ENCODE measurements around the gene SCGB1A1.

Gene SCGB1A1

DNA sequence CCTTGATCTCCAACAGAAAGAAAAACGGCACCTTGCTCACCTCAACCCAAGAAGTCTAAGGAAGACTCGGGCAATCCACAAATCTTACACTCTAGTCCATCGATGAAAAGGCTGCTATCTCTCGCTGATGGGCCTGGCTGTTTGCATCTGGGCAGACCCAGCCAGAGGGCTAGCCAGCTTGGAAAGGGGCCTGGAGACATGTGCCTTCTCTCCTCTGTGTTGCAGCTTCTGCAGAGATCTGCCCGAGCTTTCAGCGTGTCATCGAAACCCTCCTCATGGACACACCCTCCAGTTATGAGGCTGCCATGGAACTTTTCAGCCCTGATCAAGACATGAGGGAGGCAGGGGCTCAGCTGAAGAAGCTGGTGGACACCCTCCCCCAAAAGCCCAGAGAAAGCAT is 3.2 kb downstream of the SCGB1A1 start:
- no peak for DNase-seq (ENCODE audit: low read depth in 3 of 3)

DNA sequence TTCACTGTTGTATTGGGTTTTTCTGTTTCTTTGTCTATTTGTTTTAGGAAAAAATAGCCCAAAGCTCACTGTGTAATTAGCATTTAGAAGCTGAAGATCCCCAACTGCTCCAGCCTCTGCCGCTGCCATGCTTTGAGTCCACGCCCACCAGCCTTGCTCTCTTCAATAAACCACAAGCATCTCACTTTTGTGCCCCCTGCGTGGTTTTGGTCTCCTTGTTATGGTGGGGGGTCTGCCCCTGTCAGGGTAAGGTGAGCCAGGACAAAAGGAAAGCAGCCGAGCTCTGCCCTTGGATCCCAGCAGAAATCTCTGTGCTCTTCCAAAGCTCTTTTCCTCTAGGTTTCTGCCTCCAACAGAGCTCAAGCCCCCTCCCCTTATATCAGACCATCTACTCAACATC is 4.2 kb downstream of the SCGB1A1 start:
- DNase-seq (ENCODE audit: low read depth in 3 of 3): no peak

DNA sequence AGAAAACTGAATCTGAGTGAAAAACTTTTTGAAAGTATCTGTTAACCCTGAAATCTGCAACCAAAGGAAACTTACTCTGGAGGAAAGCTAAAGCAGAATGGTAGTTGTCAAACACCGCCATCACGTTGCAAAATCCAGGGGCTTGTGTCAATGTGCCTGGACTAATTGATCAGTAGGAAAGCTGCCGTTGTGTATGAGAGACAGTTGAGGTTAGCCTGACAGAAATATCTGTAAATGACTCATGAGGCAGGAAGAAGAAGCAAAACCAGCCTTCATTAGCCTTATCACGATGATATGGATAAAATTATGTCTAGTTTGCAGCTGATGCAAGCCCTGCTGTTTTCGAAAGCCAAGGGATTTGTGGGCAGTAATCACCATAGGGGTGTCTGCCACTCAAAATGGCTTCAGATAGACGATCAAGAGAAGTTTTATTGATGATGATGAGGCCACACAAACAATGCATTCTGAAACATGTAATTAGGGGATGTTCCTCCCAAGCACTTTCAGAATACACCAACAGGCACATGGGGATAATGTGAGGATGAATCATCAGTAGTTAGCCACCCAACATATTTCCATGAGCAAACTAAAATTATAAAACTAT is 8.9 kb downstream of the SCGB1A1 start:
- peak in 1 of 3 experiments; percentile 9 for DNase-seq (ENCODE audit: low read depth in 3 of 3)

DNA sequence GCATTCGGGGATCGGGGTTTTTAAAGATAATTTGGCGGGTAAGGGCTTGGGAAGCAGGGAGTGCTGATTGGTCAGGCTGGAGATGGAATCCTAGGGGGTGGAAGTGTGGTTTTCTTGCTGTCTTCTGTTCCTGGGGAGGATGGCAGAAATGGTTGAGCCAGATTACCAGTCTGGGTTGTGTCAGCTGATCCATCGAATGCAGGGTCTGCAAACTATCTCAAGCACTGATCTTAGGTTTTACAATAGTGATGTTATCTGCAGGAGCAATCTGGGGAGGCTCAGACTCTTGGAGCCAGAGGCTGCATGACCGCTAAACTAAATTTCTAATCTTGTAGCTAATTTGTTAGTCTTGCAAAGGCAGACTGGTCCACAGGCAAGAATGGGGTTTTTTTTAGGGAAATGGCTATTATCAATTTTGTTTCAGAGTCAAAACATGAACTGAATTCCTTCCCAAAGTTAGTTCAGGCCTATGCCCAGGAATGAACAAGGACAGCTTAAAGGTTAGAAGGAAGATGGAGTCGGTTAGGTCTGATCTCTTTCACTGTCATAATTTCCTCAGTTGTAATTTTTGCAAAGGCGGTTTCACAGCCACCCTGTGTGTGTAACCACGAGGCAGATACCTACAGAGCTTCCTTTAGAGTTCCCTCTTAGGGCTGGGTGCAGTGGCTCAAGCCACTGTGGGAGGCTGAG is 10.2 kb downstream of the SCGB1A1 start:
- no peak for DNase-seq (ENCODE audit: low read depth in 3 of 3)

DNA sequence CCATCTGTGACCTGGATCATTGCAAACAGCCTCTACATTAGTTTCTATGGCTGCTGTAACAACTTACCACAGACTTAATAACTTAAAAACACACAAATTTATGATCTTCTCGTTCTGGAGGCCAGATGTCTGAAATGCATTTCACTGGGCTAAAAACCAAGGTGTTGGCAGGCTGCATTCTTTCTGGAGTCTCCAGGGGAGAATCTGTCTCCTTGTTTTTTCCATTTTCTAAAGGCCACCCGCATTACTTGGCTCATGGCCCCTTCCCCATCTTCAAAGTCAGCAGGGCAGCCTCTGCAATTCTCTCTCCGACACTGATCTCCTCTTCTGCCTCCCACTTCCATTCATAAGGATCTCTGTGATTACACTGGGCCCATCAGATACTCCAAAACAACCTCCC is 11.6 kb downstream of the SCGB1A1 start:
- DNase-seq (ENCODE audit: low read depth in 3 of 3): no peak

DNA sequence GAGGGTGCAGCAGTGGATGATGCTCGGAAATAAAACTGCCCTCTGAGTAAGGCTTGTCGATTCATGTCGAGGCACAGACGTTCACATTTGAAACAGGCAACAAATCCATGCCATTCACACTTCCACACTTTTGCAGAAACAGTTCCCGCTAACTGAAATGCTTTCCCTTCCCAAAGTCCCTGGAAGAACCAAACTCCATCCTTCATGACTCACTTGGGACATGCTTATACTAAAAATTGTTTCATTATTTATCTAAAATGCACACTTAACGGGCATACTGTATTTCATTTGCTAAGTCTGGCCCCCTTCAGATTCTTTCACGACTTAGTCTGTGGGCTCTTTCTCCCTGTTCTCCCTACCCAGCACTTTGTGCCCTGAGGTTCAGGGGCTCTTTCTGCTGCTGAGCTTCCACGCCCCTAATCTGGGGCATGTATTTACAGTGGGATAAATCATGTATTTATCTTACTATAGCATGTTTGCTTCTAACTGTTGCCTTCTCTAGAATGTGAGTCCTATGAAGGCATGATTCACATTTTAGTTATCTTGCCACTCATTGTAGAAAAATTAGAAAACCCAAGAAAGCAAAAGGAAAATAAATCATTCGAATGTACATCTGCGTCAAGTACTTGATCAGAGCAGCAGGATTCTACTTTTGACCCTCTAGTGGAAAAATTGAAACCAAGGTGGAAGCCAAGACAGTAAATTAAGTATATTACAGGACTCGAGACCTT is 12.5 kb downstream of the SCGB1A1 start:
- DNase-seq (ENCODE audit: low read depth in 3 of 3): no peak

DNA sequence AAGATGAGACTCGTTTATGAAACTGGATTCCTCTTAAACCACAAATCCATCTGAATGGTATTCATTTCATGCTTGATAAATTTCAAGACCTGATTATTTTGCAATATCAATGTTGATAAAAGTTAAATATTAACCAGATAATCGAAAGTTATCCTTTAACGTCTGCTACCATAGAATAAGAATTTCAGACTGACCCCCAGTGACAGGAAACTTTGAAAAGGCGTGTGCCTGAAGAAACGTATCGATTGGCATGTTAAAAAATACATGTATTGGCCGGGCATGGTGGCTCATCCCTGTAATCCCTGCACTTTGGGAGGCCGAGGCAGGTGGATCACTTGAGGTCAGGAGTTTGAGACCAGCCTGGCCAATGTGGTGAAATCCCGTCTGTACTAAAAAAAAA is 13.9 kb downstream of the SCGB1A1 start:
- DNase-seq (ENCODE audit: low read depth in 3 of 3): no peak

DNA sequence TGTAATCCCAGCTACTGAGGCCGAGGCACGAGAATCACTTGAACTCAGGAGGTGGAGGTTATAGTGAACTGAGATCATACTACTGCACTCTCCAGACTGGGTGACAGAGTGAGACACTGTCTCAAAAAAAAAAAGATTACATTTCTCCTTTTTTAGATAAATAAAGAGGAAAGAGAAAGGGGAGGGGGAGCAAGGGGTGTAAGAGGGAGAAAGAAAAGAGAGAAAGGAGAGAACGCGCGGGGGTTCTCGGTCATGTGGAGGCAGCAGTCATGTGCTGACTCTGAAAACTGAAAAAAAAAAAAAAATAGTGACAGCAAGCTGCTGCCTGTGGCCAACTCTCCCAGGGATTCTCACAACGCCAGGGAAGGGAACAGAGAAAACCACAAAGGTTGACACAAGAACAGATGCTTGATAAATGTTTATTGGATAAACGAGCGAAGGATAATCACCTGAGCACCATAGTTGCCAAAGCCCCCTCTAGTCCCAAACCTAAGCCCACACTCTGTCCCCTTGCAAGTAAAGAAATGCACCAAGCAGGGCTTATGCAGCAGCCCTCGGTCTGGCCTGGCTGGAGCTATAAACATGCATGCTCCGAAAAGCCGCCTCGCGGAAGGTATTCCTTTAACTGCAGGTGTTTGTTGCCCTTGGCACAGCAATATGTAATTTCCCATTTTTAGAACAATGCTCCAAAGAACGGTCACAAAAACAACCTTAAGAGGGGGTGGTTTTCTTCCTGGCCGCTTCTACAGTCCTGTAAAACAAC is 14.5 kb downstream of the SCGB1A1 start:
- no peak for DNase-seq (ENCODE audit: low read depth in 3 of 3)

DNA sequence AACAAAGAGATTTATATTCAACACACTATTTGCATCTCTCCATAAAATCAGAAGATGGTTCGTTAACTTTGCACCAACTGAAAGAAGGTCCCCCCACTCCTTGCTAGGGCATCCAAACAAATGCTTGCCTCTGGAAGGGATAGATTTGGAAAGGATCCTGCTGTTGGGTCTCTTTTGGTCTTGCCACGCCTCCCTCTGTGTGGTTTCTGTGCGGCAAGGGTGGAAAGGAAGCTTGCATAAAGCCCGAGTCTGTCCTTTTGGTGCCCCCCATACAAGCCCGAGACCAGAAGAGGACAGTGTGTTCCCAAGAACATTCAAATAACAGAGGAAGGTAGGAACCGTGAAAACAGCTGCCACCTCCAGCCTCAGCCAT is 15.1 kb downstream of the SCGB1A1 start:
- no peak for DNase-seq (ENCODE audit: low read depth in 3 of 3)

DNA sequence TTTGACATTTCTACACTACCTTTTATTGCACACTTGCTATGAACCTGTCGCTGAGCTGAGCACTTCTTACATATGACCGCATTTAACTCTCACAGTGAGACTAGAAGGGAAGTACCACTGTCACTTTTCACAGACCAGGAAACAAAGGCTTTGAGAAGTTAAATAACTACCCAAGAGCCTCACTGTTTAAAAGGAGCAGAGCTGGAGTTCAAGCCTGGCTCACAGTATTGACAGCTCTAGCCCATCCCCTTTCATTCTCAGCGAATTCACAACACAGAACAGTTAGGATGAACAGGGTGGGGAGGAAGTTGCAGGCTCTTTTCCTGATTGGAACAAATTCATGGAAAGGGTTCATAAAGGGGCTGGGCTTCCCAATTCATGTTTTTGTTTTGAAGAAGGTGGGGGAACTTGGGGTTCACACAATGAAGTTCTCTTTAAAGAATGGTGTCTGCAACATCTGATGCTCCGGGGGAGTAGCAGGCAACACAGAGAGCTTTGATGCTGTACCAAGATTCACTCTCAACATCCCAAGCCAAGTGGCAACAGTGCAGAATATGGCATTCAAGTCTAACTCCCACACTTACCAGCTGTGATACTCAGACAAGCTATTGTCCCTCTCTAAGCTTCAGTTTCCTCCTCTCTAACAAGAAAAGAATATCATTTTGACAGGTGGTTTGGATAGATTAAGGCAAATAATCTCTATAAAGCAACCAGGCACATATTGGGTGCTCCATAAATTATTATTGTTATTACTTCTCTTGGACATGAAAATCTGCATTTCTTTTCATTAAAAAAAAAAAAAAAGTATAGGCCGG is 17.2 kb downstream of the SCGB1A1 start:
- no peak for DNase-seq (ENCODE audit: low read depth in 3 of 3)

DNA sequence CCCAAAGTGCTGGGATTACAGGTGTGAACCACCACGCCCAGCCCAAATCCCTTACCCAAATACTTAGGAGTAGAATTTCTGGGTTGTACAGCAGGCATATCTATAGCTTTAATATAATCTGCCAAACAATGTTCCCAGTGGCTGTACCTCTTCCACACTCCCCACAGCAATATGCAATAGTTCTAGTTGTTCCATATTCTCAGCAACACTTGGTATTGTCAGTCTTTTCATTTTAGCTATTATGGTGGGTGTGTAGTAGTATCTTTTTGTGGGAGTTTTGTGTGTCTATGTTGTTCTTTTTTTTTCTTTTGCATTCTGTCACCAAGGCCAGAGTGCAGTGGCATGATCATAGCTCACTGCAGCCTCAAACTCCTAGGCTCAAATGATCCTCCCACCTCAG is 18.8 kb downstream of the SCGB1A1 start:
- no peak for DNase-seq (ENCODE audit: low read depth in 3 of 3)

DNA sequence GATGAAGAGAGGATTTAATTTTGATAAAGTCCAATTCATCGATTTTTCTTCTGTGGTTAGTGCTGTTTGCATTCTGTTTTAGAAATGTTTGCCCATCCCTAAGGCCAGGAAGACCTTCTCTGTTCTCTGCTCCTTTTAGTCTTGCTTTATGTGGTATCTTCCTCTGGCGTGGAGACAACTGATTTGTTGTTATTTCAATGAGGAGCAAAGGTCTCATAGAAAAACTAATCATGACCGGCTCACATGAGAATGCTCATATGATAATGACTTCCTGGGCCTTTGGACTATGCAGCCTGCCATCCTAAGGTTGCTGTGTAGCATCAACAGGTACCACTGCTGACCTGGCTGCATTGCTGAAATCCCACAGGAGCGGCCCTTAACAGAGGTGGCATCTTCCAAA is 19.8 kb downstream of the SCGB1A1 start:
- DNase-seq (ENCODE audit: low read depth in 3 of 3): no peak

DNA sequence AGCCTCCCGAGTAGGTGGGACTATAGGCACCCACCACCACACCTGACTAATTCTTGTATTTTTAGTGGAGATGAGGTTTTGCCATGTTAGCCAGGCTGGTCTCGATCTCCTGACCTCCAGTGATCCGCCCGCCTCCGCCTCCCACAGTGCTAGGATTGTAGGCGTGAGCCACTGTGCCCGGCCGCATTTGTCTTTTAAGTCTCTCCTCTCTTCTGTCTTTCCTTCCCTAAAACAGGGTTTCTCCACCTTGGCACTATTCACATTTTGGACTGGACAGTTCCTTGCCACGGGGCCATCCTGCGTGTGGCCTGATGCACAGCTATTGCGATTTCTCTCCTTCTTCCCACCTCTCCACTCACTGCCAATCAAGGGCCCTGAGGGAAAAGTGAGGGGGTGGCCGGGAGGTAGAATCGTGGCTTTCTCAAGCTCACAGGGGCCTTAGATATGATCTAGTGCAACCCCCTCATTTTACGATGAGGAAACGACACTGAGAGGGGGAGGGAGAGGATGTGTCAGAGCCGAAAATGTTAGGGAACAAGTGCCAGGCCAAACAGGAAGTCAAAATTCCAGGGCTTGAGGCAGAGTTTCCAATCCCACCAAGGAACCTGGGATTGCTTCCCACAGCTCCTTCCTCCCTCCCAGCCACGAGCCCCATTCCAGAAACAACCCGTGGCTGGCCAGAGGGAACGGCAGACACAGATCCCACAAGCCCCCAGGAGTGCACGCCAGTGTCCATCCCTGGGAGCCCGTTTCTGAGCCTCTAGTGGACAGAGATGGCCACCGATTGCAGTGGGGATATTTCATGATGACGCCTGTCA is 21.2 kb downstream of the SCGB1A1 start:
- DNase-seq (ENCODE audit: low read depth in 3 of 3): no peak

DNA sequence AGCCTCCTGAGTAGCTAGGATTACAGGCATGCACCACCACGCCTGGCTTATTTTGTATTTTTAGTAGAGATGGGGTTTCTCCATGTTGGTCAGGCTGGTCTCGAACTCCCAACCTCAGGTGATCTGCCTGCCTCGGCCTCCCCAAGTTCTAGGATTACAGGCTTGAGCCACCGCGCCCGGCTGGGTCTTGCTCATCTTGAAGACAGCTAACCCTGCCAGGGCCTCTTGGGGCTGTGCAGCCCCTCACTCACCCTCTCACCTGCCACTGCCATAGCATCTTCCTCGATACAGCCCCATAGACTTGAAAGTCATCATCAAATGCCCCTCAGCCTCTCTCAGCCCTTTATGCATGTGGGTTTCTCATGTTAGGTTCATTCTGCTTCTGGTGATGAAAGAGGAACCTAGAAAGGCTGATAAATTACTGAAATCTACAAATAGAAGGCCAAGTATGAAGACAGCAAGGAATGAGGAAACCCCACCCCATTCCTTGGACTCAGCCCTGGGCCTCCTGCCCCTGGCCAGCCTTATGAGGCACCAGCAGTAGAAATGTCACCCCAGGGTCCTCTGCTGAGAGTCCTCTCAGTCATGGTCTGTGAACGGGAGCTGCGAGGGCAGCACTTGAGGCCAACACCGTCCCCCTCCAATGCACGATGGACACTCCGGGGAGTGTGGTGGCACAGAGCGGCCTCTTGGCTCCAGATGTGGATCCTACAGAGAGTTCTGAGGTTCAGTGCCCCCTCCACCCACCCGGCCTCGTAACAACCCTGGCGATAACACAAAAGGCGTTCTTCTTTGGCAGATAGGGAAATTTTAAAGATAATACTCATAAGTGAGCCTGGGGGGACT is 24.8 kb downstream of the SCGB1A1 start:
- no peak for DNase-seq (ENCODE audit: low read depth in 3 of 3)

DNA sequence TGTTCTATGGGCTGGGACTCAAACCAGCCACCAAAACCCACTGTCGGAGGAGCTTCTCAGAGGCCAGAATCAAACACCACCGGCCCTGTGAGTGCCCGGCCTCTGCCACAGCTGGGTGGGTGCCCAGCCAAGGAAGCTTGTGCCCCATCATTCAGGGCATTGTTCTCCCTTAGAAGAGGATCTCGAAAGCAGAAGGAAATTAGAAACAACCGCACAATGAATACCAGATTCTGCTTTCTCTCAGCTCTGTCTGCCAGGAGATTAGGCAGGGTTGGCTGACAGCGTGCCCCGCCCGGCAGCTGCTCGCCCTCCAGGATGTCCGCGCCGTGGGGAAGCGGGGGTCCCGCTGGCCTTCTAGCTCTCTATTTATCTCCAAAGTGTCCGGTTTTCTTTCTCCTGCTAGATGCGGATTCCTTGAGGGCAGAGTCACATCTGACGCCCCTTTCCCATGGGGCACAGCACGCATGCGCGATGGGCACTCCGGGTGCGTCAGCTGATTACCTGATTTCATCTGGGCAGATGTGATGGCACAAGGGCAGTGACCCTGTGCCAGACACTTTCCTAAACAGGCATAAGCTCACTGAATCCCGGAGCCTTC is 25.5 kb downstream of the SCGB1A1 start:
- peak in 2 of 3 experiments; percentile 16 to 43 for DNase-seq (ENCODE audit: low read depth in 3 of 3)

DNA sequence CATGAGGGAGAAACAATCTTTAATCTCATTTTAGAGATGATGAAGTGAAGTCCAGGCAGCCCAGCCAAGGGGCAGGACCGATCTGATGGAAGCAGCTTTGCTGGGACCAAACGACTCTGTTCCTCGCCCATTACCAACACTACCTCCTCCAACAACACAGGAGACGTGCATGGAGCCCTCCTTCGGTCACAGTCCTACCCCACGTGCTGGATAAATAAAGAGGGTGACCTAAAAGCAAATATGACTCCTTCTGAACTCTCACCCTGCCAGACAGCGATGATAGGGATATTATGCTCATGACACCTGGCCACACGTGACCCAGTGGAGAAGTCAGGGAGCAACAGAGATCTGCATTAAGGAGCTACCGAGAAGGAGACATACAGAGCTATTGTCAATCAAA is 26.0 kb downstream of the SCGB1A1 start:
- no peak for DNase-seq (ENCODE audit: low read depth in 3 of 3)

DNA sequence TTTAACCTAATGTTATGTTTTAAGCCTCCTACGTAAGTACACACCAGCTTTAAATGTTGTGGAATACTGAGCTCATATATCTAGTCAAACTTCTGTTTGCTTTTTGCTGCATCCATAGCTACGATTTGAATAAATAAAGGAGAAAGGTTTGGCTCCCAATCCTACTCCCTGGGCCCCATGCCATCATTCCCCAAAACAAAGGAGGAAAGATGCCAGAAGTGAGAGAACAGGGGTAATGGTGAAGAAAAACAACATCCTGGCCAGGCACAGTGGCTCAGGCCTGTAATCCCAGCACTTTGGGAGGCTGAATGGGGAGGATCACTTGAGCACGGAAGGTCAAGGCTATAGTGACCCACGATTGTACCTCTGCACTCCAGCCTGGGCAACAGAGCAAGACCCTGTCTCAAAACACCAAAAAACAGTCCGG is 26.5 kb downstream of the SCGB1A1 start:
- DNase-seq (ENCODE audit: low read depth in 3 of 3): no peak

DNA sequence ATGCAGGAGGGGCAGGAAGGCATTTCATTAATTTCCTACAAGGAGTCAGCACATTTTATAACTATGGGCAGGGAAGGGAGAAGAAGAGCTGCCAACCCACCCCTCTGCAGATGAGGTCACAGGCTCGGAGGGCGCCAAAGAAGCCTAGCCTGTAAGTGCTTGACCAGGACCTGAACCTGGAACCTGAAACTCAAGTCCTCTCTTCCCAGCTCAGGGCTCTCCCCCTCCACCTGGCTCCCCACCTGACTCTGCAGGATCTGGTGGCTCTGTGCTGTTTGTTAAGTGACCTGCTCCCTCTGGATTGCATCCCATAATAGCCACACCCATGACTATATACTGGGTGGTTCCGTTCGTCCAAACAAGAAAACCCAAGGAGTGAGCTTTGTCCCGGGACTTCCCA is 27.3 kb downstream of the SCGB1A1 start:
- DNase-seq (ENCODE audit: low read depth in 3 of 3): no peak

DNA sequence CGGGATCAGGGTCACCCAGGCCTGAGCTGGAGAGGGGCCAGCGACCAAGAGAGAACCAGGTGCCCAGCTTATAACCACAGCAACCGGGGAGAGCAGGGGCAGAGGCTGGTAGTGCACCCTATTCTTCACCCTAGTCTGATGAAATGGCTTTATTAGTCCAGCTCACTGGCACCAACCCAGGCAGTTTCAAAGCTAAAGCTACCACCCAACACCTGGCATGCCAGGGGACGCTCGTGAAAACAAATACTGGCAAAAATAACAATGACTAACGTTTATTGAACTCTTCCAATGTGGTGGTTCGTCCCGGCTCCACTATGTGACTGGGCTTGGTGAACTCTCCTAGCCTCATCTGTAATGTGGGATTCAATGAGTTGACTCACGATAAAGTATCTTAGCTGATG is 30.6 kb downstream of the SCGB1A1 start:
- no peak for DNase-seq (ENCODE audit: low read depth in 3 of 3)

Data from stimulated activated CD4-positive, alpha-beta T cell treated with anti-CD3 and anti-CD28 coated beads, TNF-alpha, amount 100 ng/mL, for 24 hours (primary cell).